GM13977 (cell line): Measurements from ENCODE around the gene C3orf18.

ENCODE experiments used
- DNase-seq: peaks from one replicate; pipeline ENCODE4 v3.0.0; 2012; ENCODE audit warnings: low spot score
- CTCF ChIP-seq: IDR thresholded peaks from 2 replicates; pipeline ENCODE4 v1.5.1; 2012; ENCODE audit warnings: mild to moderate bottlenecking, control low read depth; ENCODE audit not compliant: insufficient read depth; ENCODE audit errors: extremely low read depth, missing control alignments
- in situ Hi-C: fragments of 300-500 bp; cut with MboI; formaldehyde crosslinking; loops from one replicate; pipeline ENCODE4 v1.12.0; 2022; ENCODE audit warnings: low sequenced_read_pairs, low pct_unique_long_range_greater_than_20kb, mixed read lengths, inconsistent platforms; ENCODE audit not compliant: unreplicated experiment

C3orf18 gene

GRCh38 chr3:50607271-50608091 is 39.9 kb upstream of the C3orf18 start:
- in situ Hi-C loops, result loop anchor here (25.0 kb wide), 1 partner anchor 1080 kb away; no protein-coding TSS in a partner anchor
- no peak for TF ChIP-seq CTCF
- DNase-seq, result no peak

- in situ Hi-C loops, result loop anchor here (25.0 kb wide), 1 partner anchor 1081 kb away; no protein-coding TSS in a partner anchor
- no peak for TF ChIP-seq CTCF
- DNase-seq, result no peak
Measured at GRCh38 chr3:50606596-50606995, 39.0 kb upstream of the C3orf18 start.

- TF ChIP-seq CTCF, result no peak
- in situ Hi-C loops, result loop anchor here (25.0 kb wide), 1 partner anchor 1081 kb away; no protein-coding TSS in a partner anchor
- no peak for DNase-seq
Measured at GRCh38 chr3:50605901-50606326, 38.4 kb upstream of the C3orf18 start.

- TF ChIP-seq CTCF, result no peak
- in situ Hi-C loops, result loop anchor here (25.0 kb wide), 1 partner anchor 1082 kb away; no protein-coding TSS in a partner anchor
- no peak for DNase-seq
Measured at GRCh38 chr3:50604628-50605588, 37.4 kb upstream of the C3orf18 start.

GRCh38 chr3:50604110-50604621 is 36.6 kb upstream of the C3orf18 start:
- no peak for DNase-seq
- in situ Hi-C loops, result loop anchor here (25.0 kb wide), 1 partner anchor 1083 kb away; no protein-coding TSS in a partner anchor
- TF ChIP-seq CTCF, result no peak
